Uterus (tissue), 2 donors: Measurements from ENCODE around the gene PLA2G1B.

Experiments
- POLR2A ChIP-seq, 2 donors: fragments of 450-650 bp; IDR thresholded peaks; one replicate each; pipeline ENCODE4 v1.6.1; 2016; ENCODE audit warnings: antibody characterized with exemption in 2 of 2, mild to moderate bottlenecking in 1 of 2, moderate library complexity in 1 of 2
- TF ChIP-seq, protein P1 (sequence below), 4 experiments: fragments of 200-600 bp in 2 of 4; fragments of 450-650 bp in 2 of 4; sonication (generic) in 2 of 4; IDR thresholded peaks; one replicate each; pipeline ENCODE4 v1.5.1; 2016 to 2019; ENCODE audit warnings: antibody characterized with exemption in 4 of 4, mild to moderate bottlenecking in 2 of 4, moderate library complexity in 1 of 4

DNA sequence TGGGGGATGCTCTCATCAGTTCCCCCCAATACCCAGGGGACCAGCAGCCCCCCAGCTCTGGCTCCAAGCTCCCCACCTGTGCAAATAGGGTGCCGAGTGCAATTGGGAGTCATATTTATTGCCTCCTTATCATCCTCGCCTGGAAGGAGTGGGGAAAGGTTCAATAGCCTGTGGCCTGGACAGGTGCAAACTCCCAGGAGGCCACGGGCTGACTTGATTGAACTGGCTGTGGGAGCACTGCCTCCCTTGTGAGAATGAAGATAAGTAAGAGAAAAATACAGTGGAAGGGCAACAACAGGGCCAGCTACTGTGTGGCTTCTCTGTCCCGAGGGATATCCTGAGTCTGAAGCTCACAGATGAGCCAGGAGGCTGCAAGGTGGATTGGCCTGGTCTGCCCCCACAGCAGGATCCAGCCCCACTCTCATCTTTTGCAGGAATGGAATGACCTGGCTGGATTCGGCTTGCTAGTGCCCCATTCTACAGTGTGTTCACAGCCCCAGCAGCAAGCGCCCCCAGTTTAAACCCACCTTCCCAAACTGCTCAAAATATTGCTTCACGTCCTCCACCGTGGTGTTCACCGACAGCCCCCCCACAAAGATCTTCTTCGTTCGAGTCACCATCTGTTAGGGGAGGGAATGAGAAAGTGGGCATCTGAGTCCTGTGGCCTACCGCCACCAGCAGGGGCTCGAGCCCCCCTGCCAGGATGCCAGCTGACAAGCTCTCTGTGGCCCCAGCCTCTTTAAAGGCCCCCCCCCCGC, 35.1 kb upstream of the PLA2G1B start:
- TF ChIP-seq, protein P1, sequence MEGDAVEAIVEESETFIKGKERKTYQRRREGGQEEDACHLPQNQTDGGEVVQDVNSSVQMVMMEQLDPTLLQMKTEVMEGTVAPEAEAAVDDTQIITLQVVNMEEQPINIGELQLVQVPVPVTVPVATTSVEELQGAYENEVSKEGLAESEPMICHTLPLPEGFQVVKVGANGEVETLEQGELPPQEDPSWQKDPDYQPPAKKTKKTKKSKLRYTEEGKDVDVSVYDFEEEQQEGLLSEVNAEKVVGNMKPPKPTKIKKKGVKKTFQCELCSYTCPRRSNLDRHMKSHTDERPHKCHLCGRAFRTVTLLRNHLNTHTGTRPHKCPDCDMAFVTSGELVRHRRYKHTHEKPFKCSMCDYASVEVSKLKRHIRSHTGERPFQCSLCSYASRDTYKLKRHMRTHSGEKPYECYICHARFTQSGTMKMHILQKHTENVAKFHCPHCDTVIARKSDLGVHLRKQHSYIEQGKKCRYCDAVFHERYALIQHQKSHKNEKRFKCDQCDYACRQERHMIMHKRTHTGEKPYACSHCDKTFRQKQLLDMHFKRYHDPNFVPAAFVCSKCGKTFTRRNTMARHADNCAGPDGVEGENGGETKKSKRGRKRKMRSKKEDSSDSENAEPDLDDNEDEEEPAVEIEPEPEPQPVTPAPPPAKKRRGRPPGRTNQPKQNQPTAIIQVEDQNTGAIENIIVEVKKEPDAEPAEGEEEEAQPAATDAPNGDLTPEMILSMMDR (IDR thresholded peaks at IDR 0.05), result no peak
- no peak for TF ChIP-seq POLR2A (IDR thresholded peaks at IDR 0.05)
